Activated T-helper 1 cell treated with Interleukin-2 at 50 U/mL for 16 hours (primary cell): ENCODE data around the gene IGF2.

Experiments
- DNase-seq: peaks from one replicate; pipeline ENCODE4 v3.0.0-alpha.2; 2020; ENCODE audit warnings: low read depth

The IGF2 gene

DNA sequence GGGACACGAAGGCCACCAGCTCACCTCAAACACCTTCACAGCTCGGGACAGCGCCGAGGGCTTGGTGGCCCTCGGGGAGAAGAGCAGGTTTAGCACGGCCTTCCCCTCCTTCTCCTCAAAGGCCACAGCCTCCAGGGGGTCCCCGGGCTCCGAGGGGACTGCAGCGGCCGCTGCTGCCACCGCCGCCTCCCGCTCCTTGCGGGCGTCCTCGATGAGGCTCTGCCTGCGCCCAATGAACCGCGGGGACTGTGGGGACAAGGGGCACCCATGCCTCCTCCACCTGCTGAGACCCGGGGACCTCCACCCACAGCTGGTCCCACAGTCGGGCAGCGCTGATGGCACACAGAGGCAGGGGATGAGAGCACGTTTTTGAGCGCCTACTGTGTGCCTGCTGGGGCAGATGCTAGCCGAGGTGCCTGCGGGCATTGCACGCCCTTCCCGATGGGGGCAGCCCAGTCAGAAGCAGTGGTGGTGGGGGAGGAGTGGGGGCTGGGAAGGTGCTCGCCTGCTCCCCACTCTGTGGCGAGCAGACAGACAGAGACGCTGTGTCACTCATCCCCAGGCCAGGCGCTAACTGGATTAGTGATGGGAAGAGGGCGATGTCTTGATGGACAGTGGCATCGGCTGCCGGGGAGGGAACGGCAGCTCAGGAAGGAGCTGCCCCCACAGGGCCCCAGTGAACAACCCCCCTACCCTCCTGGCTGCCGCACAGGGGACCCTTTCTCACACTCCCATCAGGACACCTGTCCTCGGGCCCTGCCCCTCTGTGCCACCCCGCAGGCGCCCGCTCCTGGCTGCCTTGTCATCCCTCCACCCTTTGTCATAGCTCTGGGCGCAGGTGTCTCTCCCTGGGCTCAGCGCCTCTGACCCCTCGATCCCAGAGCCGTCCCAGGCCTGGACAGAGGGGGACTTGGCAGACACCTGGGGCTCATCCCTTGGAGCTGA is 30.7 kb upstream of the IGF2 start:
- DNase-seq, result no peak

- no peak for DNase-seq
These were observed 29.8 kb upstream of the IGF2 start for GRCh38 chr11:2169005-2169378.

GRCh38 chr11:2168286-2169004 is 29.3 kb upstream of the IGF2 start:
- DNase-seq, result no peak

DNA sequence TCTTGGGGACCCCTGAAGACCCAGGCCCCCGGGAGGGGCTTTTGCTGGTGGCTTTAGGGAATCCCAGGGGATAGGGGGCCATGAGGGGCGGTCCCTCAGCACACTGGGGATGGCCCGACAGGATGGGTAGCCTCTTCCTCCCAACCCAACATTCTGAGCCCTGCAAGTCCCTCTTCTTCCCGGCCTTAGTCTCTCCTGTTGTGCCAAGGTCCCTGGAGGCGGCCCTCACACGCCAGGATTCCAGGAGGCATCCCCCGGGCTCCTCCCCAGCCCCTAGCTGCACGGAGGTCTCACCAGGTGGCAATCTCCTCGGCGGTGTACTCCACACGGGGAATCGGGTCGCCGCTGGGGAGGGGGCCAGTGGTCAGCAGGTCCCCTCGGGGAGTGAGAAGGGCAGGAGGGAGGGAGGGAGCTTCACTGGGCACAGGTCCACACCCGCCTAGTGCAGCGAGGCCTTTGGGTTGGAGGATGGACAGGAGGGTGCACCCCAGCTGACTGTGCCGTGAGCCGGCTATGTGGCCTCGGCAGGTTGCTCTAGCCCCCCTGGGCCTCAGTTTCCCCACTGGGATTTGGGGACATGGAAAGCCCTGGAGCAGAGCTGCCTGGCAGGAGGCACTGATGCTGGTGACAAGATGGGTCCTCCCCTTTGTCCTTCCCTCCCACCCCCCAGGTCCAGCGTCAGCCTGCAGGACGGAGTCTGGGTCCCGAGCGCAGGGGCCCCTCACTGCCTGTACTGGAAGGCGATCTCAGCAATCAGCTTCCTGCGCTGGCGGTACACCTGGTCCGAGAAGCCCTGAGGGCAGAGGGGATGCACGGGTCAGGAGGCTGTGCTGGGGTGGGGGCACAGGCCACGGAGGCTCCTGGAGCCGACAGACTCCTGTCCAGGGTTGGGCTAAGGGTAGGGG is 28.2 kb upstream of the IGF2 start:
- DNase-seq, result no peak

DNA sequence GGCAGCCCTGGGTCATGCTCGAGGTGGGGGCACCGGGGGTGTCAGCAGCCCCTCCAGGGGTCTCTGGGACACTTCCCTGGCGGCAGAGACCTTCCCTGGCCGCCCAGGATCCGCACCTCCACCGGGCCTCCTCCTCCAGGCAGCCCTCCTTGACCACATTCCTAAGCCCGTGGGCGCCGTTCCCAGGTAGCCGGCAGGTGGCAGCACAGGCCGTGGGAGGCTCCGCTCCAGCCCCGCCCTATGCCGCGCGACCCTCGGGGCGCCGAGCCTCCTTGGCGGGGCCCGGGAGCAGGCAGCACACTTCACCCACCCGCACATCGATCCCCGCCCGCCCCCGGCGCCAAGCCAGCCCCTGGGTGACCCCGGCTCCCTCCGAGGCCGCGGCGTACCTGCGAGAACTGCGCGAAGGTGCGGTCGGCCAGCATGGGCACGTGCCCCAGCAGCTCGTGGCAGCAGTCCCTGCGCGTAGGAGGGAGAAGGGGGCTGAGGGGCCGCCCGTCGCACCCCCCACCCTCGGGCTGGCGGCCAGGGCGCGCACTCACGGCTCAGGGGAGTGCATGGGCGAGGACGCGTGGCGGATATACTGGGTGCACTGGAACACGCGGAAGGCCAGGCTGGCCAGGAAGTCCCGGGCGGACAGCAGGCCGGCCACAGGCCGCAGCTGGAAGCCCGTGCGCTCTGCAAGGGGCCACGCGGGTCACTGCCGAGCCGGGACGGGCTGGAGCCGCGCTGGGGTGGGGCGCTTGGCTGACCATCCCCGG is 27.1 kb upstream of the IGF2 start:
- DNase-seq, result no peak

GRCh38 chr11:2165571-2165970 is 26.4 kb upstream of the IGF2 start:
- no peak for DNase-seq

GRCh38 chr11:2164861-2165555 is 25.8 kb upstream of the IGF2 start:
- no peak for DNase-seq

DNA sequence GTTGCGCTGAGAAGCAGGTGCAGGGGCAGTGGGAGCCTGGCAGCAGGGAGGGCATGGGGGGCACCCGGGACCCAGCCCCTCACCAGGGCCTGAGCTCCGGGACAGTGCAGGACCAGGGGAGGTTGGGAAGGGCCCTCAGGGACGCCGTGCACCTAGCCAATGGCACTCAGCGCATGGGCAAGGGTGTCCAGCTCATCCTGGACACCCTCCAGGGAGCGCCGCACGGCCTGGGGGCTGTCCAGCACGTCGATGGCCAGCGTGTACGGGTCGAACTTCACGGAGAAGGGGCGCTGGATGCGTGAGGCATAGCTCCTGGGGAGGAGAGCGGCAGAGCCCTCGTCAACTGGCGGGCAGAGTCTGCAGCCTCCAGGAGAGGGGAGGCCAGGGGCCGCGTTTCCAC is 24.9 kb upstream of the IGF2 start:
- DNase-seq, result no peak

DNA sequence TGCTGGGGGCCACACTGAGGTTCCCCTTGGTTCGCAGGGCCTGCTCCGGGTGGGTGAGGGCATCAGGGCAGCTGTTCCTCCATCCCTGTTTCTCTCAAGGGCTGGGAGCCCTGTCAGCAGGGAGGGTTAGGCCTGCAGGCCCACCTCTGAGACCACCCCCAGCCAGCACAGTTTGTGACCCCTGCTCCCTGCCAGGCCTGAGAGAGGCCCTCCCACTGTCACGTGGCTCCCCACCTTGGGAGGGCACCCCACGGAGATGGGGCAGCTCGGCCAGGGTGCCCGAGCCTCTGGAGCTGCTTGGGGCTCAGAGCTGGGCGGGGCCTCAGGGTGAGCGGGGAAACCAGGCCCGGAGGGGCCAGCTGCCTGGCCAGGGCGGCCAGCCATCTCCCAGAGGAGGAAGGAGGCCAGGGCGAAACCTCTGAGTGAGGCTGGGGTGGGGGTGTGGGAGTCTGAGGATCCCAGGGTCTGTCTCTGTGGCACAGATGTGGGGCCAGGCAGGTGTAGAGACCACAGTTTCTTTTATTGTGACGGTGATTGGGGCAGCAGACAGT is 24.3 kb upstream of the IGF2 start:
- DNase-seq, result no peak

GRCh38 chr11:2160736-2161259 is 21.6 kb upstream of the IGF2 start, which contains the start of gene INS:
INS (minus strand) TSS chr11:2161209; CDS start chr11:2160971, 238 bp downstream.
- DNase-seq, result no peak

GRCh38 chr11:2159536-2160413 is 20.6 kb upstream of the IGF2 start:
- no peak for DNase-seq

DNA sequence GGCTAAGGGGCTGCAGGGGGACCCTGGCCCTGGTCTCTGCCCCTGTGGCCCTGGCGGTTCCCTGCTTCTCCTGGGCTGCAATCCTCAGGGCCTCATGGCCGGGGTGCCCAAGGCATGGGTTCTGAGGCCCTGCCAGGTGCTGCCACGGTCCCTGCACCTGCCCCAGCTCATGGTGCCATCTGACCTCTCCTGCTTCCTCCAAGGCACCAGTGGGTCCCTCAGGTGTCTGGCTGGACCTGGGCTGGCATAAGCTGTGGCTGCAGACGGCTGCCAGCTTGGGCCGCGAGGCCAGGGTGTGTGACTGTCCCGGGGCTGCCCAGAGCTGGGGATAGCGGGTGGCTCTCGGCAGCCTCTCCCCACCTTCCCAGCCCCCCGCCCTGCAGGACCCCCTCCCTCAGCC is 19.8 kb upstream of the IGF2 start:
- DNase-seq, result no peak

DNA sequence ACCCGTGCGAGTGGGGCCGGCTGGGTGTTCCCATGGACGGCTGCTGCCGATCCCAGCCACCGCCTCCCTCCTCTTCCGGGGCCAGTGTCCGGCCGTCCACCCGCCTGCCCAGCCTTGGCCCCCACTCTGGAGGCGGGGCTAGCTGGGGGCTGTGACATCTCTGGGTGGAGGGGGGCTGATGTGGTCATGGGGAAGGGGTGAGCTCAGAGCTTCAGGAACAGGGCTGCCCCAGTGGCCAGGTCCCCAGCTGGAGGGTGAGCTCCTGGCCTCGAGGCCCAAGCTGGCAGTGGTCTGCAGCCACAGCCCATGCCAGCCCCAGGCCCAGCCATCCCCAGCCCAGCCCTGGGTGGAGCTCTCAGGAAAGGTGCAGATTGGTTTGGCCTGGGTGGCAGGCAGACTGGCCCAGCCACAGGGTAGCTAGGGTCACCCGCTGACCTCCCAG is 19.1 kb upstream of the IGF2 start:
- DNase-seq, result no peak

- DNase-seq, result no peak
These were observed 18.3 kb upstream of the IGF2 start for GRCh38 chr11:2157294-2158040.

DNA sequence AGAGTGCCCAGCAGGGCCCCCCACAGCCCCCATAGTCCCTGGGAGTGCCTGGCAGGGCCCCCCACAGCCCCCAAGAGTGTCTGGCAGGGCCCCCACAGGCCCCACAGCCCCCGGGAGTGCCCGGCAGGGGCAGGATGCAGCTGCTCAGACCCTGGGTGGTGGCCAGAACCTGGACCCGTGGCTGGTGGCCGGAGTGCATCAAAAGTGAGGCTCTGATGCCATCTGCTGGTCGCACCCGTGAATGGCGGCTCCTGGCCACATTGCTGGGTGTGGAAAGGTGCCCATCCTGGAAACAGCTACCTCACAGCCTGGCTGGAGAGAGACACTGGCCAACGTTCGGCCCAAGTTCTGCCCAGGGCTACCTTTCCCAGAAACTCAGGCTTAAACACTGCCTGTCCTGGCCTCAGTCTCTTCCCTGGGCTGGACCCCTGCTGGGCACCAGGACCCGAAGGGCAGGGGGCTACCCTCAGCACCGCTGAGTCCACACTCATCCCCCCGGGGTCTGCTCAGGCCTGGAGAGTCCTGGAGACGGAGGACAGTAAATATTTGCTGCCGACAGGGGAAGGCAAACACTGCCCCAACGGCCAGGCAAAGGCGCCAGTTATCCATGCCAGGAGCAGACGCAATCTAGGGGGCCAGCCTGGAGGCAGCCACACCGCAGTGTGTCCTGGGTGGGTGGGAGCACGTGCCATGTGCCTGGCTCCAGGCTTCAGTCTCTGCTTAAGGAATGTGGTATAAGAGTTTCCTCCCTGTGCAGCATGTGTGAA is 17.4 kb upstream of the IGF2 start:
- peak; percentile 17 for DNase-seq

DNA sequence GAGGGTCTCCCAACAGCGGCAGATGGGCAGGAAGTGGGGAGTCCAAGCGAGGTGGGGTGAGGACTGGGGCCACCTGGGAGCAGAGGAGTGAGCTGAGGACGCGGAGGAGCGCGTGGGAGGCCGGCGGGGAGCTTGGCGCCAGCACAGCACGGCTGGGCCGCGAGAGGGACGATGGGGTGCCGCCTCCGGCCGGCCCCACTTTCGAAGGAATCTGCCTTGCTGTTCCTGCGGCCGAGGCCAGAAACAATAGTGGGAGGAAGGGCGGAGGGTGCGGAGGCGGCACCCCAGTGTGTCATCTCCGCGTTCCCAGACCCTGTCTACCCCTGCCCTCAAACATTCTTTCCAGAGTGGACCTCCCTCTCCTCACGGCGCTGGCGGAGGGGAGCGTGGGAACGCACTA is 16.3 kb upstream of the IGF2 start:
- DNase-seq, result no peak

- DNase-seq, result no peak
These were observed 15.7 kb upstream of the IGF2 start for GRCh38 chr11:2154889-2155288.

- no peak for DNase-seq
These were observed 15.0 kb upstream of the IGF2 start for GRCh38 chr11:2154195-2154585.
